ENCODE measurements around the gene TPCN1. TPM values are rescaled to one million over a fixed set of nuclear protein-coding genes. Genes with fewer than 3 reads are reported as not detected.

Gene TPCN1
- total and polyA plus RNA-seq, 2 of the 8 experiments (the other 6 are each of a cell fraction or from before 2014, with no cell fraction given), result 14.9 to 21.4 TPM

- TF ChIP-seq SP1 (IDR thresholded peaks at IDR 0.05; ENCODE audit: low read depth, low read length) (no peak), EGR1 (IDR thresholded peaks at IDR 0.05; ENCODE audit: borderline replicate concordance, low read depth, low read length) (no peak), NANOG (IDR thresholded peaks at IDR 0.05; ENCODE audit: insufficient read depth, low read depth, low read length, poor library complexity, severe bottlenecking) (no peak), ZNF274 (IDR thresholded peaks at IDR 0.05; ENCODE audit: borderline replicate concordance, extremely low read depth, low read length) (no peak), KDM5A (IDR thresholded peaks at IDR 0.05; ENCODE audit: low read length) (no peak), BCL11A (IDR thresholded peaks at IDR 0.05; ENCODE audit: low read depth in 2 of 2, low read length in 2 of 2) (no peak)
These were observed 105.6 kb downstream of the TPCN1 start (continued) for GRCh38 chr12:113326775-113327395.

Measured in H1 (cell line).